HG03095 (cell line): ENCODE results near the gene CTDSPL.
"Not testable (repeated sequence)": the region's sequence is repeated elsewhere in the genome, so short reads cannot be mapped to it uniquely, and the experiment has no call there.

ENCODE experiments used
- ATAC-seq: cut with Tn5 transposase; IDR thresholded peaks from one replicate; pipeline ENCODE4 v1.9.1; 2021; ENCODE audit warnings: moderate library complexity; ENCODE audit not compliant: unreplicated experiment

Gene CTDSPL

GRCh38 chr3:37861620-37862041, at the start of gene CTDSPL:
Gene CTDSPL, plus strand, starts transcription at chr3:37861880. Its CDS starts 320 bp downstream, at chr3:37862200.
- no peak for ATAC-seq

- ATAC-seq: no peak
Observed at GRCh38 chr3:37812499-37812896, 49.2 kb upstream of the CTDSPL start.

GRCh38 chr3:37813403-37813802, 48.3 kb upstream of the CTDSPL start:
- no peak for ATAC-seq

- no peak for ATAC-seq
Observed at GRCh38 chr3:37814547-37814946, 47.1 kb upstream of the CTDSPL start.

- ATAC-seq: not testable (repeated sequence)
Observed at GRCh38 chr3:37815156-37815555, 46.5 kb upstream of the CTDSPL start.

- ATAC-seq: no peak
Observed at GRCh38 chr3:37816271-37816670, 45.4 kb upstream of the CTDSPL start.

GRCh38 chr3:37819591-37819990, 42.1 kb upstream of the CTDSPL start:
- no peak for ATAC-seq

- no peak for ATAC-seq
Observed at GRCh38 chr3:37820286-37820685, 41.4 kb upstream of the CTDSPL start.

GRCh38 chr3:37823189-37823588, 38.5 kb upstream of the CTDSPL start:
- no peak for ATAC-seq

GRCh38 chr3:37824090-37824953, 37.4 kb upstream of the CTDSPL start:
- ATAC-seq: no peak

GRCh38 chr3:37824954-37825328, 36.7 kb upstream of the CTDSPL start:
- ATAC-seq: no peak

GRCh38 chr3:37825744-37826400, 35.8 kb upstream of the CTDSPL start:
- ATAC-seq: no peak

GRCh38 chr3:37826502-37826901, 35.2 kb upstream of the CTDSPL start:
- no peak for ATAC-seq

- ATAC-seq: no peak
Observed at GRCh38 chr3:37826933-37827332, 34.7 kb upstream of the CTDSPL start.

GRCh38 chr3:37832480-37832879, 29.2 kb upstream of the CTDSPL start:
- ATAC-seq: no peak

- no peak for ATAC-seq
Observed at GRCh38 chr3:37833302-37834186, 28.1 kb upstream of the CTDSPL start.

- ATAC-seq: no peak
Observed at GRCh38 chr3:37836589-37836988, 25.1 kb upstream of the CTDSPL start.

GRCh38 chr3:37847689-37848088, 14.0 kb upstream of the CTDSPL start:
- no peak for ATAC-seq

GRCh38 chr3:37849146-37849923, 12.3 kb upstream of the CTDSPL start:
- ATAC-seq: no peak

- no peak for ATAC-seq
Observed at GRCh38 chr3:37852097-37852496, 9.6 kb upstream of the CTDSPL start.

GRCh38 chr3:37852771-37853170, 8.9 kb upstream of the CTDSPL start:
- no peak for ATAC-seq
